ENCODE data around the gene TMEM204. TPM values are rescaled to one million over a fixed set of nuclear protein-coding genes. Genes with fewer than 3 reads are reported as not detected.
"Not testable (repeated sequence)": the region's sequence is repeated elsewhere in the genome, so short reads cannot be mapped to it uniquely, and the experiment has no call there.

The TMEM204 gene
- total and polyA plus RNA-seq, 4 donors, result 24.7 to 116 (median 40.4) TPM

- H3K9ac ChIP-seq (ENCODE audit: insufficient read depth in 1 of 2, low read length in 2 of 2), result no peak overlapping the region
- H3K9me3 ChIP-seq (ENCODE audit: control insufficient read depth in 4 of 4, insufficient read depth in 3 of 4, low read length in 3 of 4), result no peaks in the 10 kb centered on the region
- no peak overlapping the region for H3K4me3 ChIP-seq
- peaks cover 3 to 36% (median 15%) of the 10 kb centered on the region in 4 donors for H3K36me3 ChIP-seq (ENCODE audit: control insufficient read depth in 4 of 4, insufficient read depth in 4 of 4, low read length in 4 of 4)
- TF ChIP-seq, protein P1, sequence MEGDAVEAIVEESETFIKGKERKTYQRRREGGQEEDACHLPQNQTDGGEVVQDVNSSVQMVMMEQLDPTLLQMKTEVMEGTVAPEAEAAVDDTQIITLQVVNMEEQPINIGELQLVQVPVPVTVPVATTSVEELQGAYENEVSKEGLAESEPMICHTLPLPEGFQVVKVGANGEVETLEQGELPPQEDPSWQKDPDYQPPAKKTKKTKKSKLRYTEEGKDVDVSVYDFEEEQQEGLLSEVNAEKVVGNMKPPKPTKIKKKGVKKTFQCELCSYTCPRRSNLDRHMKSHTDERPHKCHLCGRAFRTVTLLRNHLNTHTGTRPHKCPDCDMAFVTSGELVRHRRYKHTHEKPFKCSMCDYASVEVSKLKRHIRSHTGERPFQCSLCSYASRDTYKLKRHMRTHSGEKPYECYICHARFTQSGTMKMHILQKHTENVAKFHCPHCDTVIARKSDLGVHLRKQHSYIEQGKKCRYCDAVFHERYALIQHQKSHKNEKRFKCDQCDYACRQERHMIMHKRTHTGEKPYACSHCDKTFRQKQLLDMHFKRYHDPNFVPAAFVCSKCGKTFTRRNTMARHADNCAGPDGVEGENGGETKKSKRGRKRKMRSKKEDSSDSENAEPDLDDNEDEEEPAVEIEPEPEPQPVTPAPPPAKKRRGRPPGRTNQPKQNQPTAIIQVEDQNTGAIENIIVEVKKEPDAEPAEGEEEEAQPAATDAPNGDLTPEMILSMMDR (IDR thresholded peaks at IDR 0.05; ENCODE audit: control extremely low read depth, extremely low read depth), result no peak
- no peaks in the 10 kb centered on the region for H3K4me1 ChIP-seq (ENCODE audit: control insufficient read depth in 5 of 5, insufficient read depth in 5 of 5, low read length in 5 of 5)
- DNase-seq (no peak), ATAC-seq (ENCODE audit: insufficient read depth, low FRiP score) (no peak)
- no peak overlapping the region for H3K27ac ChIP-seq (ENCODE audit: low read depth in 1 of 2, low read length in 1 of 2)
- H3K27me3 ChIP-seq (ENCODE audit: control insufficient read depth in 3 of 3, insufficient read depth in 3 of 3, low read length in 2 of 3), result no peaks in the 10 kb centered on the region
- 93 to 94% methylated on average over 6 of the region's 6 CpGs for WGBS, 2 donors
These were observed 56.9 kb downstream of the TMEM204 start for GRCh38 chr16:1590366-1590765.

- Histone ChIP-seq H3K27ac (ENCODE audit: low read depth in 1 of 2, low read length in 1 of 2) (no peak overlapping the region), H3K4me3 (no peak overlapping the region), H3K4me1 (ENCODE audit: control insufficient read depth in 5 of 5, insufficient read depth in 5 of 5, low read length in 5 of 5) (no peaks in the 10 kb centered on the region), H3K36me3 (ENCODE audit: control insufficient read depth in 4 of 4, insufficient read depth in 4 of 4, low read length in 4 of 4) (peaks cover 3 to 34% (median 13%) of the 10 kb centered on the region in 4 donors), H3K9me3 (ENCODE audit: control insufficient read depth in 4 of 4, insufficient read depth in 3 of 4, low read length in 3 of 4) (no peaks in the 10 kb centered on the region), H3K27me3 (ENCODE audit: control insufficient read depth in 3 of 3, insufficient read depth in 3 of 3, low read length in 2 of 3) (no peaks in the 10 kb centered on the region), H3K9ac (ENCODE audit: insufficient read depth in 1 of 2, low read length in 2 of 2) (no peak overlapping the region)
- DNase-seq (no peak), ATAC-seq (ENCODE audit: insufficient read depth, low FRiP score) (no peak)
- TF ChIP-seq, protein P1 (IDR thresholded peaks at IDR 0.05; ENCODE audit: control extremely low read depth, extremely low read depth), result no peak
- WGBS, 2 donors, result 94% methylated on average over 23 of the region's 23 CpGs
These were observed 57.7 kb downstream of the TMEM204 start for GRCh38 chr16:1590930-1591705.

GRCh38 chr16:1592446-1592845 lies 59.0 kb downstream of the TMEM204 start:
- H3K4me3 ChIP-seq, result no peak overlapping the region
- no peak overlapping the region for H3K27ac ChIP-seq (ENCODE audit: low read depth in 1 of 2, low read length in 1 of 2)
- ATAC-seq (ENCODE audit: insufficient read depth, low FRiP score) (no peak), DNase-seq (no peak)
- H3K4me1 ChIP-seq (ENCODE audit: control insufficient read depth in 5 of 5, insufficient read depth in 5 of 5, low read length in 5 of 5), result no peaks in the 10 kb centered on the region
- peaks cover 0 to 27% (median 6%) of the 10 kb centered on the region in 4 donors for H3K36me3 ChIP-seq (ENCODE audit: control insufficient read depth in 4 of 4, insufficient read depth in 4 of 4, low read length in 4 of 4)
- TF ChIP-seq, protein P1 (IDR thresholded peaks at IDR 0.05; ENCODE audit: control extremely low read depth, extremely low read depth), result no peak
- WGBS, 2 donors, result 91 to 93% methylated on average over 16 of the region's 16 CpGs
- no peaks in the 10 kb centered on the region for H3K9me3 ChIP-seq (ENCODE audit: control insufficient read depth in 4 of 4, insufficient read depth in 3 of 4, low read length in 3 of 4)
- H3K9ac ChIP-seq (ENCODE audit: insufficient read depth in 1 of 2, low read length in 2 of 2), result no peak overlapping the region
- no peaks in the 10 kb centered on the region for H3K27me3 ChIP-seq (ENCODE audit: control insufficient read depth in 3 of 3, insufficient read depth in 3 of 3, low read length in 2 of 3)

GRCh38 chr16:1595511-1595910 lies 62.0 kb downstream of the TMEM204 start:
- H3K4me3 ChIP-seq; H3K4me1 ChIP-seq (ENCODE audit: control insufficient read depth in 5 of 5, insufficient read depth in 5 of 5, low read length in 5 of 5); H3K27me3 ChIP-seq (ENCODE audit: control insufficient read depth in 3 of 3, insufficient read depth in 3 of 3, low read length in 2 of 3); ATAC-seq (ENCODE audit: insufficient read depth, low FRiP score); DNase-seq; H3K9me3 ChIP-seq (ENCODE audit: control insufficient read depth in 4 of 4, insufficient read depth in 3 of 4, low read length in 3 of 4); H3K27ac ChIP-seq (ENCODE audit: low read depth in 1 of 2, low read length in 1 of 2); H3K9ac ChIP-seq (ENCODE audit: insufficient read depth in 1 of 2, low read length in 2 of 2): not testable (repeated sequence)
- WGBS, 2 donors, result 70 to 79% methylated on average over 5 of the region's 5 CpGs
- H3K36me3 ChIP-seq (ENCODE audit: control insufficient read depth in 4 of 4, insufficient read depth in 4 of 4, low read length in 4 of 4), result peaks cover 0 to 21% (median 2%) of the 10 kb centered on the region in 4 donors

All from lung (tissue), 12 donors.